Liver (tissue), 3 donors: ENCODE data around the gene C16orf92.

Source experiments
- CTCF ChIP-seq: fragments of 150-350 bp; IDR thresholded peaks from 2 replicates; pipeline ENCODE4 v1.5.1; 2017; ENCODE audit warnings: improper control_type of control experiment, low read depth, low read length; ENCODE audit not compliant: missing input control
- FOXA1 ChIP-seq: IDR thresholded peaks from 2 replicates; pipeline ENCODE4 v1.6.1; 2016; ENCODE audit warnings: antibody characterized with exemption
- GABPA ChIP-seq, 2 donors: IDR thresholded peaks in 1 of 2; conservative IDR thresholded peaks in 1 of 2; 2 replicates each; pipeline ENCODE4 v1.6.1; 2016; ENCODE audit warnings: antibody characterized with exemption in 2 of 2, mild to moderate bottlenecking in 1 of 2, moderate library complexity in 1 of 2
- JUND ChIP-seq, 2 donors: IDR thresholded peaks; 2 replicates each; pipeline ENCODE4 v1.6.1; 2016; ENCODE audit warnings: antibody characterized with exemption in 2 of 2
- MAX ChIP-seq: IDR thresholded peaks from 2 replicates; pipeline ENCODE4 v1.6.1; 2016; ENCODE audit warnings: antibody characterized with exemption
- NR2F2 ChIP-seq: IDR thresholded peaks from 2 replicates; pipeline ENCODE4 v1.6.1; 2016; ENCODE audit warnings: antibody characterized with exemption
- RAD21 ChIP-seq, 2 donors: IDR thresholded peaks; 2 replicates each; pipeline ENCODE4 v1.6.1; 2016; ENCODE audit warnings: antibody characterized with exemption in 2 of 2, mild to moderate bottlenecking in 2 of 2
- REST ChIP-seq: IDR thresholded peaks from 2 replicates; pipeline ENCODE4 v1.6.1; 2016; ENCODE audit warnings: antibody characterized with exemption, mild to moderate bottlenecking
- TAF1 ChIP-seq: conservative IDR thresholded peaks from 2 replicates; pipeline ENCODE4 v1.6.1; 2016; ENCODE audit warnings: antibody characterized with exemption, mild to moderate bottlenecking
- ZBTB33 ChIP-seq: IDR thresholded peaks from 2 replicates; pipeline ENCODE4 v1.6.1; 2016; ENCODE audit warnings: antibody characterized with exemption
- donor health status: healthy.
- donor health status: healthy.

GRCh38 chr16:29986231-29986630 is 36.8 kb upstream of the C16orf92 start:
- TF ChIP-seq MAX (no peak), CTCF (no peak), NR2F2 (no peak), ZBTB33 (no peak), TAF1 (no peak), RAD21 (IDR thresholded peaks at IDR 0.05) (no peak), JUND (IDR thresholded peaks at IDR 0.05) (no peak), REST (no peak), GABPA (IDR thresholded peaks at IDR 0.05 in 1 of 2, conservative IDR thresholded peaks at IDR 0.05 in 1 of 2) (no peak), FOXA1 (no peak)
